HuH-7 (cell line): ENCODE data around the gene CRHR2.
"Not testable (repeated sequence)": the region's sequence is repeated elsewhere in the genome, so short reads cannot be mapped to it uniquely, and the experiment has no call there.

Source experiments
- DNase-seq: peaks from one replicate; pipeline ENCODE4 v3.0.0; 2011; ENCODE audit warnings: low spot score

CRHR2 gene

GRCh38 chr7:30654296-30655090 is 27.8 kb downstream of the CRHR2 start:
- no peak for DNase-seq

DNA sequence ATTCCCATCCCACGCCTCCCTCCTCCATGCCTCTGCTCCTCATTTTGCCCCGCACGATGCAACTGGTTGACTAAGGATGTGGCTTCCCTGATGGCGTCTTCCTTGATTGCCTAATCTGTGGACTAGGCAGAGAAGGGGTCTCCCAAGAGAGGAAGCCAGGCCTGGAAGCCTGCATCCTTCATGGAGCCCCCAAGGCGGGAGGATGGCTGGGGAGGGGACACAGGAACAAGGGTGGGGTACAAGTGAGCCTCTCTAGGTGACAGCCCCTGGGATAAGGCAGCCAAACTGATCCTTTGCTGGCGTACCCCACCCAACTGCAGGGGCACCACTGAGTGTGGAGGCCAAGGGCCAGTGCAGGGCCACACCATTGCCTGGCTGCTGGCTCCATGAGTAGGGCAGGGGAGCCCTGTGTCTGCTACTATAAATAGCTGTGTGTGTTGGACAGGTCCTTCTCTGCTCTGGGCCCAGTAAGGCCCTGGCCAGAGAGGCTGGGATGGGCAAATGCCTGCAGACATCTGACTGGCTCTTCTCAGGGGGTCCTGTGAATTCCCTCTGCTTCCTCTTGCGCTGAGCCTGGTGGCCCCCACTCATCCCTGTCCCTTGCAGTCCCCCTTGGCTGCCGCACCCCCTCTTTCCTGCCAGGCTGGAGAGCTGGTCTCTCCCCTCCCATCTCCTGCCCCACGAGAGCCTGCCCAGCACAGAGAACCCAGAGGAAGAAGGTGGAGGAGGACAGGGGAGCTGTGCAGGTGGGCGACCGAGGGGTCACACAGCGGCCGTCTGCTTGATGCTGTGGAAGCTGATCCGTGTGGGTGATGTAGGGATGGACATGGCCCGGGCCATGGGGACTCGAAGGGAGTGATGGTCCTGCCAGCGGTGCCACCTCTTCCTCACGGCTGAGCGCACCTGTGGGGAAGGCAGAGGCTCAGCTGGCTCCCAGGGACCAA is 29.3 kb downstream of the CRHR2 start:
- no peak for DNase-seq

DNA sequence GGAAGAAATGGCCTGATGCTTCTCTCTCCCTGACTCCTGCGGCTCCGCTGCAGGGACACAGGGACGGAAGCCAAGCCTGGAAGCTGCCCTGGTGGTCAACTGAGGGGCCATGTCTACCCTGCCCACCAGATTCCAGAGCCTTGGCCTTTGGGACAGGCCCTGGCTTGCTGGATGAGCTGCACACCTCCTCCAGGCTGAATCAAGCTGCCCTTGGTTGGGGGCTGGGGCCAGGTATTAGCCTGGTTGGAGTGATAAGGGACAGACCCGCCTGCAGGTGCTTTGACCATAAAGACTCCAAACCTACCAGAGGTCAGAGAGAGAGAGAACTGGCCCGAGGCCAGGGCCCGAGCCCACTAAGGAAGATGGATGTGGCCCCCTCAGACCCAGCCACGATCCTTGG is 30.1 kb downstream of the CRHR2 start:
- no peak for DNase-seq

DNA sequence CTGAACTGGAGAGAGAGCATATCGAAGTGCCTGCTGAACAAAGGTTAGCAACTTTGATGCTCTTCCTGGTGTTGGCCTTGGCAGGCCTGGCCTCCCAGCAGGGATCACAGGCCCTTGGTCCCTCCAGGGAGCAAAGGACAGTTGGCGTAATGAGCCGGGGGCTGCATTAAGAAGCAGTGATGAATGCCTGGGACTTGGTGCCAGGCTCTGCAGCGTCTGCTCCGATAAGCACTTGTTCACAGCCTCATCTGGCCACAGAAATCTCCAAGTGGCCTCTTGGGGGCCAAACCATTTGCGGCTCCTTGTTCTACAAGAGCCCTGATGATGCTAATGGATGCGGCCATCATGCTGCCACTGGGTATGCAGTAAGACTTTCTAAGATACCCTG is 31.8 kb downstream of the CRHR2 start:
- no peak for DNase-seq

DNA sequence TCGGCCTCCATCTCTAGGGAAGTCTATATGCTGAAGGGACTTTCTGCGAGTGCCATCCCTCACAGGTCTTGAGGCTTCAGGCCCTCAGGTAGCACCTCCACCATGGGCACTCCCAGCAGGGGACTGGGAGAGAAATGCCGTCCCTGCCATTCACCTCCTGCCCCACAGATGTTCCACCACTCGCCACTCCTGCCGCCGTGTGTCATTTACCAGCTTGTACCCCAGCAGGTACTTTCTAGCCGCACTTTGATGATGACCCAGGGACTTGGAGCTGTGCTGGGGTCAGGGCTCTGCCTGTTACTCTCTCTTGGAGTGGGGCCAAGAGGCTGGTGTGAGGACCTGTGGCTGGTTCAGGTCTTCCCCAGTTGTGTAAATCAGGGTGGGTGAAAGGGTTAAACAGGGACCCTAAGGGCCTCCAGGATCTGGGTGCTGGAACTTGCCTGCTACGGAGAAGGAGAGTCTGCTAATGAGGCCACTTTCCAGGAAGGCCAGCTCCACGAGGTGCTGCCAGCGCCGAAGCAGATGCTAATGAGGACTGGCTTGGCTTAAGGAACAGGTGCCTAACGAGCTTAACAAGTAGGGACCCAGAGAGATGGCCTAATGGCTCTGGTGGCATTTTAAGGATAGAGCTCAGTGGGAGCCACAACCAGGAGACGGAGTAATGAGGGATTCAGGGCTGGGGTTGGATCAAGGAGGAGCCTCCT is 32.4 kb downstream of the CRHR2 start:
- DNase-seq, result no peak

GRCh38 chr7:30648744-30649540 is 33.3 kb downstream of the CRHR2 start:
- DNase-seq, result no peak

GRCh38 chr7:30647589-30648364 is 34.5 kb downstream of the CRHR2 start:
- DNase-seq, result no peak

DNA sequence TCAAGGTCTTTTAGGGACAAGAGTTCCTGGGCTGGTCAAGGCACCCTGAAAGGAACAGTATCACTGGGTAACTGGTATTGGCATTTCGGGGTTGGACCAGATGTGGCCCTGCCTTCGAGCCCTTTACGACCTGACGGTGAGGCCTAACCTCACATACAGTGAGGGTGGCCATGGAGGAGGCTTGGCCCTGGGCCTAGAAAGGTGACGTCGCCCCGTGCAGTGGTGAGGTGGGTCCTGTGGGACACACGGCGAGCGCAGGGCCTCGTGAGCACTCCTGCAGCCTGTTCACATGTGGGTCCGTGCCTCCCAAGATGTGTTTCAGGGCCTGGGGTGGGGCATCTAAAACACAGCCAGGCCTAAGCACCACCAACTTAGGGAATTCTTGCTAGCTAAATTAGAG is 36.1 kb downstream of the CRHR2 start:
- DNase-seq, result no peak

GRCh38 chr7:30645661-30646060 is 36.6 kb downstream of the CRHR2 start:
- no peak for DNase-seq

DNA sequence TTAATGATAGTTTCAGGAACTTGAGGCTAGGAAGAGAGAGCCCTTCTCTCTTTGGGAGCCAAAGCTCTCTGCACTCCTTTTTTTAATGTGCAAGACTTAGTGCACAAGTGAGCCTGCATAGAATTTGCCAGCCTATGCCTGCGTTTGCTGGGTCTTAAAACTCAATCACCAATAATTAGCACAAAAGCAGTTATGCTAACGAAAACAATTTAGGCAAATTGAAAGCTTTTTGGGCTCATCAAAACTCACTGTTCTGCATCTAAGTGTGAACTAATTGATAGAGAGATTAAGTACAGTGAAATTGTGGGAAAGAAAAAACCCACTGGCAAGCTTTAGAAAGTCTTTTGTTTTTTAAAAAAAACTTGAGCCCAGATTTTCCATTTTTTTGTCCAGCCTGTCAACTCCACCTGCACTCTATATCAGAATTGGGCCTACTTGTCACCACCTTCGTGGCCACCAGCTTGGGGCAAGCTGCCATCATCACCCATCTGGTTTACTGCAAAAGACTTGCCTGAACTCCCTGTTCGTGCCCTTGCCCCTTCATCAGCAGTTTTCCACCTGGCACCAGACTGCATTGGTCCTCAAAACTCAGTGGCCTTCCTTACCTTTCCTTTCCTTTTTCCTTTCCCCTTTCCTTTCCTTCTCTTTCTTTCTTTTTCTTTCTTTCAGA is 37.8 kb downstream of the CRHR2 start:
- no peak for DNase-seq

DNA sequence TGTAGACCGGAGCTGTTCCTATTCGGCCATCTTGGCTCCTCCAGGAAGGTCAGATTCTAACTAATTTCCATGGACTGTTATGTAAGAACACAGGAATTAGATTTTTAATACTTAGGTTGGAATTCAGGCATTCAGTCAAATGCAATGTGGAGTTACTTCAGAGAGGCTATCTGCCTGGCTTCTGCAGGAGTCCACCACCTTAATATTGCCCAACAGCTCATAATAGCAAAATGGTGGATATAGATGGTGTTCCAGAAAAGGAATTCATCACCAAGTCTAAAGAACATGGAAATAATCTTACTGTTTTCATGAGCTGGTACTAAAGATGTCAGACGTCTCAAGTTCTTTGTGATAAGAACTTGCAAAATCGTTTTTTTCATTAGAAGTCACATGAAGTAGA is 39.5 kb downstream of the CRHR2 start:
- DNase-seq, result no peak

- not testable (repeated sequence) for DNase-seq
Measured at GRCh38 chr7:30642322-30642721, 39.9 kb downstream of the CRHR2 start.

GRCh38 chr7:30635798-30636197 is 46.5 kb downstream of the CRHR2 start:
- no peak for DNase-seq

DNA sequence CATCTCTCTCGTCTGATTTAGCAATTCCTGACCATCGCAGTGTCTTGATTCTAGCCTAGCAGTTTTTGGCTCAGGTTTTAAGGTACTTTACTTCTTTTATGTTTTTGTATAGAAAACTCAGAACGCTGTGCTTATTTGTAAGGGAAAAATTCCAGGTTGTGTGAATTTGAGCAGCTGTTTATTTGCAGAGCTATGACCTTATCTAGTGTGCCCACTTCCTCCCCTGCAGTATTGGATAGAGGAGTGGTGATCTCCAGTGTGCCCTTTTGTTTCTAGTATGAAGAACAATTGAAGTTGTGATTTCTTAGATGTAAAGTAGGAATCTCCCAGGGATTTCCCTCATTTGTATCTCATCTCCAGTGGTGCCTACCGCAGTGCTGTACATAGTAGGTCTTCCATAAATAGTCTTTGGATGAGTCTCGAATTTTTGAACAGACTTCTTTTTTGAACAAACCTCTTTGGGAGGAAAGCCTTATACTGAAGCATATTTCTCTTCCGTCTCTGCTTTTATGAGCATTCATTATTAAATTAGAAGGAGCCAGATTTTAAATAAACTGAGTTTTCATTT is 47.5 kb downstream of the CRHR2 start:
- DNase-seq, result no peak

DNA sequence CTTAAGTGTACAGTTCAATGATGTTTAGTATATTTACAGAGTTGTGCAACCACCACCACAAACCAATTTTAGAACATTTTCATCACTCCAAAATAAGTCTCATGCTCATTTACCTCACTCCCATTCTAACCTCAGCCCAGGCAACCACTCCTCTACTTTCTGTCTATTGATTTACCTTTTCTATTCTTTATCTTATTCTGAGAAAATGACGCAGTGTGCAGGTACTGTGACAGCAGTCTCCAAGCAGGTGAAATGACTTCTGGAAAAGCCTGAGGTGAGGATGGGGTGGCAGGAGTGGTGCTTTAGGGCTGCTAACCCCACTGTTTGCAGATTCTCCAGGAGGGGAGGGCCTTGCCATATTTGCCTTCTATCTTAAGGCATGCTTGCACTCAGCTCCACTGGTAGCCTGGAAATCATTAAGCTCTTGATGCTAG is 48.0 kb downstream of the CRHR2 start:
- DNase-seq, result no peak

- DNase-seq, result no peak
Measured at GRCh38 chr7:30633223-30633622, 49.0 kb downstream of the CRHR2 start.

GRCh38 chr7:30630986-30631385 is 51.3 kb downstream of the CRHR2 start:
- no peak for DNase-seq

GRCh38 chr7:30627026-30627425 is 55.2 kb downstream of the CRHR2 start:
- no peak for DNase-seq

DNA sequence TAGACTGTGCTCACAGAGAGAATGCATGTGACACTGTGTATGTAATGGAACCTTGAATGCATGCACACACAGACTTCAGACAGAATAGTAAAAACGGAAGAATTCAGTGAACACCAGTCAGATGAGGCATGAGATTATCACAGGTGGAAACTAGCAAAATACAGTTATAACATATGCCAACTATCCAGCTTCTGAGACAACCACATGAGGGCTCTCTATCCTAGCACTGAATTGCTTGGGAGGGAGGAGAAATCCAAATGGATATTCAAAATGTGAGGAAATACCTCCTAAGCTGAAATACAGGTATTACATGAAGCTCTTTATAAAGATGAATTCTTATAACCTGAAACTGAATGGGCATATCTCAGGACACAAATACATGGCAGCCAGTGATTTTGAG is 57.0 kb downstream of the CRHR2 start:
- no peak for DNase-seq

DNA sequence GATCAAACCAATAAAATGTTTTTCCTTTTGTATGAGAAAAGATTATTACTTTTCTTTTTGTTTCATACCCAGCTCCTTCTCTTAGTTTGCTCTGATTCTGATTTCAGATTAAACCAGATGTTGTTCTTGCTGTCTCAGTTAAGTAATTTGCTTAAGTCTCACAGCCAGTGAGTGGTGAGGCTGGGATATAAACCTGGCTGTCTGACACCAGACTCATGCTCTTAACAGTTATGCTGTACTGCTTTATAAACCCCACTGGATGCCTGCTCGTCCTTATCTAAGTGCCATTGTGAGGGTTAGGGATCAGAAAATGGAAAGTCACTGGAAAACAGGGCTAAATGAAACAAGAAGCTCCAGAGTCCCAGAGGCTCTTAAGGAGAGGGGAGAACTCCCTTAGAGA is 63.3 kb downstream of the CRHR2 start:
- DNase-seq, result no peak
